Activated T-cell treated with anti-CD3 and anti-CD28 coated beads, Interleukin-2, amount 50 U/mL, for 24 hours (primary cell): ENCODE results near the gene PPP1R10.

ENCODE experiments used
- DNase-seq: peaks from one replicate; pipeline ENCODE4 v3.0.0-alpha.2; 2020
- H3K27ac Mint-ChIP-seq: 2 replicates; pipeline ENCODE4 v1.8.0; 2020; ENCODE audit warnings: mild to moderate bottlenecking, mixed read lengths
- H3K27me3 Mint-ChIP-seq: 2 replicates; pipeline ENCODE4 v1.8.0; 2020; ENCODE audit warnings: mixed read lengths
- H3K36me3 Mint-ChIP-seq: 2 replicates; pipeline ENCODE4 v1.8.0; 2020; ENCODE audit warnings: low read depth, mixed read lengths
- H3K4me1 Mint-ChIP-seq: 2 replicates; pipeline ENCODE4 v1.8.0; 2020; ENCODE audit warnings: low read depth, mixed read lengths
- H3K4me3 Mint-ChIP-seq: 2 replicates; pipeline ENCODE4 v1.8.0; 2020; ENCODE audit warnings: mild to moderate bottlenecking, moderate library complexity, mixed read lengths
- H3K9me3 Mint-ChIP-seq: 2 replicates; pipeline ENCODE4 v1.8.0; 2020; ENCODE audit warnings: mixed read lengths

Gene PPP1R10

DNA sequence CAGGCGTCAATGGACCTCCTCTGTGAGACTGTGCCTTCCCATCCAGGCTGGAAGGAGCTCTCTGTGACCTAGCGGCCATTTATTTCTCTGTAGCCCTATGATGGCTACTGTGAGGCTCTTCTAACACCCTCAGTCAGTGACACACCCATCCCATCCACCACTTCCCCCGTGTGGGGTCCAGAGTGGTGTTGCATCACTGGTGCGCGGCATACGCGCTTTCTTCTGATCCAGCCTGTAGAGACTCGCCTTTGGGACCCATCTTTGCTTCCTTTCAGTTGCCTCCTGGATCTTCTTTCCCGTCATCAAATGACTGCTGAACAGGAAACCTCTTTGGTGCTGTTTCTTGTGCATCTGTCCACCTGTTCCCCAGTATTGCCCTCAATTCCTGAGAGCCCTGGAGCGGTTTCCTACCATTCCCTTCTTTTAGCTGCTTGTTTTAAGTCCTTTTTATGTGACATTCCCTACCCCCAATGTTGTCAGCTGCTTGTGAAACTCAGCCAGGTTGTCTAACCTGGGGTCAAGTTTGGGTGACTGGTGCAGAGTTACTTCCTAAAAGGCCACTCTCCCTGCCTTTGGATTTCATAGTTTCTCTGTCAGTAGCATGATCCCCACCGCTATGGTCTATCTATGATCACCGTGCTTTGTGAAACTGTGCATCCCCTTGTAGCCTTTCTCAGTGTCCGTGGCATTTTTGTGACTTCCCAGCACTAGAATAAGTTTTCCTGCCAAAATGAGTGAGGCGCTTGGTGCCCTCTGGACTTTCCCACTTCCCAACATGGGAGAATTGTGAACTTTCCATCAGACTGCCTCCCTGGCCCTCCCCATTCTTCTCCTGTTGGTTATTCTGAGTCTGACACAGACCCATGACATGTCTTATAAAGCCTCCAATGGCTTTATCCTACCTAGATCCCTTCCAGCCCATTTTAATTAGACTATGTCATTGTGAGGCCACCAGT is 54.3 kb downstream of the PPP1R10 start:
- Mint-ChIP-seq H3K36me3 (peaks cover 73% of the 10 kb centered on the region), H3K4me1 (peaks cover 45% of the 10 kb centered on the region), H3K27ac (peak overlapping the region; percentile 9), H3K27me3 (no peaks in the 10 kb centered on the region), H3K9me3 (no peaks in the 10 kb centered on the region), H3K4me3 (no peak overlapping the region)
- DNase-seq, result no peak

DNA sequence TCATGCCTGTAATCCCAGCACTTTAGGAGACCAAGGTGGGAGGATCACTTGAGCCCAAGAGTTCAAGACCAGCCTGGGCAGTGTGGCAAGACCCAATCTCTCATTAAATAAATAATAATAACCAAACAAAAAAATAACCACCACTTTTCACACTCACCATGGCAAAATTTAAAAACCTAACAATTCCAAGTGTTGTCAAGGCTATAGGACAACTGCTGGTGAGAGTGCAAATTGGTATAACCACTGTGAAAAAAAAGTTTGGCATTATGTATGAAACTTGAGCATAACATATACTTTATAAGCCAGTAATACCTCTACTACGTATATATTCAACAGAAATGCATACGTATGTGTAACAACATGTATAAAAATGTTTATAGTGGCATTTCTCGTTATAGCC is 56.1 kb downstream of the PPP1R10 start:
- no peak for DNase-seq
- Mint-ChIP-seq H3K9me3 (no peaks in the 10 kb centered on the region), H3K4me1 (peaks cover 43% of the 10 kb centered on the region), H3K27ac (no peak overlapping the region), H3K27me3 (no peaks in the 10 kb centered on the region), H3K36me3 (peaks cover 90% of the 10 kb centered on the region), H3K4me3 (no peak overlapping the region)

DNA sequence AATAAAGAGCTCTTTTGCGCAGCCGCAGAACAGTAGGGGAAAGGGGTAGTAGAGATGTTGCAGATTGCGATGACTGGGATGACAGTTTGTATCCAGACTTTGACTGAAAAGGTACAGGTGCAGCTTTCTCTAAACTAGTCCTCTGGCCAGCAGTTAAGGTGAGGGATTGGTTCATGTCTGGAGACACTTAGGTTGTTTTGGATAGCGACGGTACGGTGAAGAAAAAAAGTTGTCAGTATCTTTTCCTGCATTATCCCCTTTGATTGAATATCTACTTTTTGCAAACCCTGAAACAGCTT is 59.4 kb downstream of the PPP1R10 start:
- peaks cover 54% of the 10 kb centered on the region for H3K4me1 Mint-ChIP-seq
- DNase-seq, result no peak
- peak overlapping the region; percentile 99 for H3K27ac Mint-ChIP-seq
- H3K9me3 Mint-ChIP-seq, result no peaks in the 10 kb centered on the region
- H3K27me3 Mint-ChIP-seq, result no peaks in the 10 kb centered on the region
- peaks cover 98% of the 10 kb centered on the region for H3K36me3 Mint-ChIP-seq
- H3K4me3 Mint-ChIP-seq, result peak overlapping the region; percentile 96

DNA sequence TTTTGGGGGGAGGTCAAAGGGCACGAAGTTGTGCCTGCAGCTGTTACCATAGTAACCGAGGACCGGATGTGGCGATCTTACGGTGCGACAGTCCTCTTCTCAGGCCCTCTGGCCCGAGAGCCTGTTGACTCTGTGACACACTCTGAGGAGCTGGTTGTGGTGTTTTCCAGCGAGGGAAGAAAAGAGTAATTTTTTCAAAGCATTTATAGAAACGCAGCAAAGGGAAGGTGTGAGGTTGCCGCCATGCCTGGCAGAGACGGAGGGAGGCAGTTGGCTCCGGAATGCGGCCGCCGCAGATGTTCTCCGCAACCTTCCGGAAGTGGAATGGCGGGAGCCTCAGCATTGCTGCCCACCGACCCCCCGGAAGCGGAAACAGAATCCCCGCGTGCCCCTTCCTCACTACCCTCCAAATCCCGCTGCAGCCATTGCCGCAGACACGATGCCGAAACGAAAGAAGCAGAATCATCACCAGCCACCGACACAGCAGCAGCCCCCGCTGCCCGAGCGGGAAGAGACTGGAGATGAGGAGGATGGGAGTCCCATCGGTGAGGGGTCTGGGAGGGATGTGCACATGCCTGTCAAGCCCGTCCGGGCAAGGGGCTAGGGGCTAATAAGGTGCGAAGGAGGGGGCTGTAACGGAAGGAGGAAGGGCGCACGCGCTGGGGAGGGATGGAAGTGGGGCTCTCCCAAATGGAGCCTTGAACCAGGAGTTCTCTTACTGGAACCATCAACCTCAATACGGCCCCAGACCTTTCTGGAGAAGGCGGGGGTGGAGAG is 59.9 kb downstream of the PPP1R10 start, which contains the start of gene PRR3:
TSS of gene PRR3 (plus strand) at position 390 of the 777 bp plus-strand sequence. CDS start at position 440, 50 bp downstream.
- Mint-ChIP-seq H3K9me3 (no peaks in the 10 kb centered on the region), H3K36me3 (peaks cover 98% of the 10 kb centered on the region), H3K27me3 (no peaks in the 10 kb centered on the region), H3K27ac (peak within 1 kb of the TSS; percentile 99), H3K4me1 (peaks cover 51% of the 10 kb centered on the region), H3K4me3 (peak within 1 kb of the TSS; percentile 96)
- peak; percentile 91 for DNase-seq

DNA sequence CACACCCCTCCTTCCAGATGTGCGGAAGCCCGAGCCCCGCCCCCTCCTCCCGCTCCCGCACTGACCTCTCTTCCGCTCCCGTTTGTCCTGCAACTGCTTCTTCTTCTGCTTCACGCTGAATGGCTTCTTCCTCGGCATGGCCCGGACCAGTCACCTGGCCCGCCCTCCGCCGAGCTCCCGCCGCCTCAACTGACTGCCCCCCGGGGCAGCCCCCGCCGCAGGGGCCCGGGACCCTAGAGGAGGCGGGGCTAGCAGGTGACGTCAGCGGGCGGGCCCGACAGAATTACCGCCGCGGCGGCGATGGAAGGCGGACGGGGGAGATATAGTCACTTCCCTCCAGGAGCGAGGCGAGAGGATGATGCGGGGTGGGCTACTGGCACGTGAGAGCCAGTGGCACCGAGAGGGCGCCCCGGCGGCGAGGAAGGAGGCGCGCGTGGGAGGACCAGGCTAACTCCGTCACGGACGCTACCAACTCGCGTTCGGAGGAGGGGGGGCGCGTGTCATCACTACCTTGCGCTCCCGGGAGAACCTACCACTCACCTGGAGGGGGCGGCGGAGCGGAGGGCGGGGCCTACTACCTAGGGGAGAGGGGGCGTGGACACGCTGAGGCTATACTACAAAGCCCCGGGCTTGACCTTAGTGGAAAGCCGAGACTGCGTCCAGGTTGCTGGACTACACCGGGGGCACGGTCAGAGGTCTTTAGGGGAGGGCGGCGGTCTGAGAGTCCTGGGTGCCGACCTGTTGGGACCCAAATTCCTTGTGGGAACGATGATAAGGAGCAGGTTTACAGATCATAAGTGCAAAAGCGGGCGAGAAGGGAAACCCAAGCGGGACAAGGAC is 60.8 kb downstream of the PPP1R10 start, which contains the start of gene GNL1:
TSS of gene GNL1 (minus strand) at position 424 of the 840 bp plus-strand sequence. CDS start at position 138, 286 bp downstream.
- peak; percentile 99 for DNase-seq
- peaks cover 97% of the 10 kb centered on the region for H3K36me3 Mint-ChIP-seq
- H3K9me3 Mint-ChIP-seq, result no peaks in the 10 kb centered on the region

DNA sequence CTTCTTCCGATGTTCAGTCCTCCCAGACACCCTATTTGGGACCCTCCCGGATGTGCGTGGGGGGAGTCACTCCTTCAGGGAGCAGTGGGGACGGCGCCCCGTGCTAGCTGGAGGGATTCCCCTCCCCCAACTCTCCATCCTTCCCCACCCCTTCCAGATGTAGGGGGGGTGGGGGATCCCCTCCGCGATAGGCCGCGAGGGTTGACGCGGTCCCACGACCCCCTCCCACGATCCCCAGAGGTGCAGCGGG is 61.3 kb downstream of the PPP1R10 start:
- peak overlapping the region; percentile 99 for H3K27ac Mint-ChIP-seq
- no peaks in the 10 kb centered on the region for H3K9me3 Mint-ChIP-seq
- DNase-seq, result no peak
- H3K27me3 Mint-ChIP-seq, result no peaks in the 10 kb centered on the region
- peaks cover 97% of the 10 kb centered on the region for H3K36me3 Mint-ChIP-seq
- peaks cover 47% of the 10 kb centered on the region for H3K4me1 Mint-ChIP-seq
- peak overlapping the region; percentile 96 for H3K4me3 Mint-ChIP-seq

More for the DNA sequence above, 60.8 kb downstream of the PPP1R10 start, which contains the start of gene GNL1:
- Mint-ChIP-seq H3K27ac (peak within 1 kb of the TSS; percentile 99), H3K27me3 (no peaks in the 10 kb centered on the region), H3K4me1 (peaks cover 48% of the 10 kb centered on the region), H3K4me3 (peak within 1 kb of the TSS; percentile 96)

DNA sequence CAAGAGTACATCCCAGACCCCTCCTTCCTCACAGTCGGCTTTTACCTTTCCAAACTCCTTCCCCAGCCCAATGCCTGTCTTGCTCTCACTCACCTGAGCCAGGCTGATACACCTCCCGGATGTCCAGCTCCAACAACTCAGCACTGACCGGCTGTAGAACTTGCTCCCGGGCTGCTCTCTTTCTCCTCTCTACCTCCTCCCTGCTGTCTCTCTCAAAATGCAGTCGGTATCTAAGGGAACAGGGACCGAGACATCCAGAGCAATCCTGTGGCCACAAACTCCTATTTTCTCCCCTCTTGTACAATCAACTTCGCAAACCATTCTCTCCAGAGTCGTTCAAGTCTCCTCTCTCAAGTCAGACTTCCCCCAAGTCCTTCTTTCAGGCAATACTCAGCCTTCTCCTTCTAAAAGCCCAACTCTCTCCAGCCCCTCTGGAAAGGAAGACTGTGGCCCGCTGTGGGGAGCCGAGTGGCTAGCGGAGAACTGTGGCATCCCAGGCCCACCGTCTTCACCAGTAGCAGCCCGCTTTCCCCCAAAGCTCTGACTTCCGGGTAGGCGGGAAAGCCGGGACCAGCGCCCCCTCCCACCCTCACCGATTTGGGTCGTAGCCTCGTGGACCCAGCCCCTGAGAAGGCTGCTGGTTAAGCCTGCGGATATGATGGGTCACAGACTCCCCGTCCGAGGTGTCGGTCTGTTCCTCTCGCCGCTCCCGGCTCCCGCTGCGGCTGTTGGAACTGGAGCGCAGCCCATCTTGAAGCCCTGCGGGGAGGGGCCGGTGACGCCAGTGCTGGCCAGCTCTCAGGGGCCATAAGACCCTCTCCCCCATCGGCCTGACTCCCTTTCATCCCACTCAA is 61.9 kb downstream of the PPP1R10 start:
- peak overlapping the region; percentile 96 for H3K4me3 Mint-ChIP-seq
- H3K36me3 Mint-ChIP-seq, result peaks cover 97% of the 10 kb centered on the region
- no peaks in the 10 kb centered on the region for H3K9me3 Mint-ChIP-seq
- H3K27ac Mint-ChIP-seq, result peak overlapping the region; percentile 99
- no peak for DNase-seq
- no peaks in the 10 kb centered on the region for H3K27me3 Mint-ChIP-seq
- peaks cover 43% of the 10 kb centered on the region for H3K4me1 Mint-ChIP-seq

DNA sequence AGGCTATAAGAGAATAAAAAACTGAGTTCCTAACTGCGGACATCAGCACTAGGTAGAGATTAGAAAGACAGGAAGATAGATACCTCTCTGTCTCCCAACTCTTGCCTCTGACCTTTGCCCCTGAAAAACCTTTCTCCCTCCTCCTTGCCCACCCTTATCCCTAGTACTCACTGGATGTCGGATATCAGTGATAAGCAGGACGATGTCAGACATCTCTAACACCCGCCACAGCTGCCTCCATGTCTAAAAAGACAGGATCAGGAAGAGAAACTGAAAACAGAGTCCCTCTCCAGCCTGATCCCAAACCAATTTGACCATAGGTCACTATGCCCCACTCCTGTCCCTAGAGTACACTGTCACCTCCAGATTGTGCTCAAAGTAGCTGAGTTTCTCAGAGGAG is 62.6 kb downstream of the PPP1R10 start:
- Mint-ChIP-seq H3K4me1 (peaks cover 35% of the 10 kb centered on the region), H3K36me3 (peaks cover 96% of the 10 kb centered on the region), H3K4me3 (peak overlapping the region; percentile 96)

More for the DNA sequence above, 62.6 kb downstream of the PPP1R10 start:
- no peaks in the 10 kb centered on the region for H3K9me3 Mint-ChIP-seq
- DNase-seq, result no peak
- no peaks in the 10 kb centered on the region for H3K27me3 Mint-ChIP-seq
- H3K27ac Mint-ChIP-seq, result peak overlapping the region; percentile 99
